K562 (cell line): ENCODE results near the gene DAGLA. TPM values are rescaled to one million over a fixed set of nuclear protein-coding genes. Genes with fewer than 3 reads are reported as not detected.

Source experiments
- ATAC-seq: fragments of 200-7000 bp; cut with Tn5 transposase; 3 replicates; pipeline ENCODE4 v1.9.1; 2020; ENCODE audit warnings: moderate library complexity
- BruUV-seq: library from RNA; stranded (reverse); fragments of 400-500 nt; replicated peaks from 2 replicates; lab custom pipeline; 2021; lab: Mats Ljungman, UMichigan
- CTCF ChIA-PET: fragments of 300-600 bp; formaldehyde crosslinking; extraction: SDS; loops from one replicate; lab custom pipeline; 2021; ENCODE audit warnings: low intra/inter-chr PET ratio; lab: Yijun Ruan, JAX
- POLR2A ChIA-PET: fragments of 300-600, 350-650 bp; sonication (Branson Sonifier 250); formaldehyde crosslinking; extraction: SDS; loops from one replicate; lab custom pipeline; 2021; ENCODE audit warnings: antibody characterized with exemption, inconsistent platforms; lab: Yijun Ruan, JAX
- DNase-seq, 4 experiments: peaks; one replicate each; pipeline versions ENCODE4 v3.0.0 to v3.0.0-alpha.2; 2011 to 2018; ENCODE audit warnings: low spot score in 3 of 4, mixed read lengths in 3 of 4; ENCODE audit errors: extremely low read depth in 1 of 4
- FAIRE-seq: peaks from 2 replicates; lab custom pipeline; 2011; peaks lifted over from hg19 to GRCh38; lab: Jason Lieb, UNC
- H2AFZ ChIP-seq: 2 replicates; pipeline ENCODE4 v1.6.0; 2011; ENCODE audit warnings: low read depth, low read length, control low read depth, inconsistent platforms
- H3K27ac ChIP-seq: fragments of 200-600 bp; 3 replicates; pipeline ENCODE4 v1.8.0; 2011; ENCODE audit warnings: low read depth, mild to moderate bottlenecking, control low read depth, inconsistent platforms, low read length, moderate library complexity, mixed read lengths; ENCODE audit errors: extremely low read depth
- H3K27me3 ChIP-seq, 2 experiments: fragments of 300-600 bp in 1 of 2; 2 replicates in 1 of 2; 3 replicates in 1 of 2; pipeline versions ENCODE4 v1.6.0 to v1.8.0; 2011; ENCODE audit warnings: inconsistent platforms in 2 of 2, low read length in 2 of 2, mild to moderate bottlenecking in 1 of 2, mixed read lengths in 1 of 2, moderate library complexity in 1 of 2; ENCODE audit not compliant: control insufficient read depth in 2 of 2, insufficient read depth in 2 of 2
- H3K36me3 ChIP-seq: fragments of 300-600 bp; 3 replicates; pipeline ENCODE4 v1.8.0; 2011; ENCODE audit warnings: mild to moderate bottlenecking, low read length, inconsistent platforms; ENCODE audit not compliant: control insufficient read depth, insufficient read depth
- H3K4me1 ChIP-seq, 2 experiments: fragments of 200-600 bp in 1 of 2; replicated peaks in 1 of 2; 2 replicates in 1 of 2; 3 replicates in 1 of 2; pipeline versions ENCODE4 v1.5.1 to v1.8.0; 2011; ENCODE audit warnings: inconsistent platforms in 2 of 2, low read length in 2 of 2, mild to moderate bottlenecking in 1 of 2, mixed read lengths in 1 of 2, moderate library complexity in 1 of 2; ENCODE audit not compliant: control insufficient read depth in 2 of 2, insufficient read depth in 2 of 2
- H3K4me2 ChIP-seq: 2 replicates; pipeline ENCODE4 v1.6.1; 2011; ENCODE audit warnings: low read length, control low read depth, inconsistent platforms, mixed read lengths; ENCODE audit not compliant: insufficient read depth
- H3K4me3 ChIP-seq: fragments of 200-600 bp; sonication (generic), shearing (Covaris generic); 2 replicates; pipeline ENCODE4 v1.5.1; 2016; ENCODE audit warnings: control low read depth, inconsistent platforms
- H3K79me2 ChIP-seq: fragments of 200-600 bp; 3 replicates; pipeline ENCODE4 v1.8.0; 2011; ENCODE audit warnings: low read length, inconsistent platforms; ENCODE audit not compliant: control insufficient read depth, insufficient read depth
- H3K9ac ChIP-seq, 2 experiments: 2 replicates each; pipeline versions ENCODE4 v1.6.0 to v1.6.1; 2011; ENCODE audit warnings: low read depth in 2 of 2, low read length in 2 of 2, control low read depth in 1 of 2, inconsistent platforms in 1 of 2, mild to moderate bottlenecking in 1 of 2, mixed read lengths in 1 of 2; ENCODE audit not compliant: insufficient read depth in 1 of 2
- H3K9me1 ChIP-seq: one replicate; pipeline ENCODE4 v1.6.0; 2011; ENCODE audit warnings: inconsistent platforms, mild to moderate bottlenecking, low read length, moderate library complexity; ENCODE audit not compliant: control insufficient read depth, insufficient read depth
- H3K9me3 ChIP-seq: replicated peaks from 2 replicates; pipeline ENCODE4 v1.5.1; 2011; ENCODE audit warnings: low read depth, low read length, inconsistent platforms; ENCODE audit not compliant: control insufficient read depth, insufficient read depth
- H4K20me1 ChIP-seq: replicated peaks from 2 replicates; pipeline ENCODE4 v1.6.1; 2011; ENCODE audit warnings: low read length, inconsistent platforms, mixed read lengths; ENCODE audit not compliant: control insufficient read depth, insufficient read depth
- CBFA2T3 ChIP-seq: fragments of 450-650 bp; IDR thresholded peaks from 2 replicates; pipeline ENCODE4 v1.6.1; 2017
- ELF1 ChIP-seq: fragments of 200-800 bp; sonication (Bioruptor generic); IDR thresholded peaks from 2 replicates; pipeline ENCODE4 v1.6.1; 2016; ENCODE audit warnings: missing genetic modification characterization, missing compliant biosample characterization
- KDM1A ChIP-seq, 2 experiments: fragments of 450-650 bp; IDR thresholded peaks; 2 replicates each; pipeline ENCODE4 v1.6.1; 2016; ENCODE audit warnings: mild to moderate bottlenecking in 2 of 2
- MEIS2 ChIP-seq: fragments of 450-650 bp; IDR thresholded peaks from 2 replicates; pipeline ENCODE4 v1.6.1; 2014; ENCODE audit warnings: mild to moderate bottlenecking; ENCODE audit not compliant: partially characterized antibody
- SIN3A ChIP-seq, 2 experiments: fragments of 150-350 bp in 1 of 2; IDR thresholded peaks; 2 replicates each; pipeline ENCODE4 v1.6.1; 2011 to 2016; ENCODE audit warnings: borderline replicate concordance in 2 of 2, low read depth in 2 of 2, low read length in 2 of 2, mild to moderate bottlenecking in 2 of 2, moderate library complexity in 2 of 2; ENCODE audit not compliant: control insufficient read depth in 1 of 2
- SMC3 ChIP-seq: conservative IDR thresholded peaks from 2 replicates; pipeline ENCODE4 v1.6.1; 2011; ENCODE audit warnings: low read depth, low read length, improper control_type of control experiment; ENCODE audit not compliant: insufficient read depth
- SRSF3 ChIP-seq: fragments of 200-400 bp; formaldehyde crosslinking; IDR thresholded peaks from 2 replicates; pipeline ENCODE4 v1.6.1; 2016; ENCODE audit warnings: mild to moderate bottlenecking, low read length, moderate library complexity; ENCODE audit not compliant: insufficient read depth
- XRCC3 ChIP-seq: fragments of 450-650 bp; IDR thresholded peaks from 2 replicates; pipeline ENCODE4 v1.6.1; 2017; ENCODE audit warnings: mild to moderate bottlenecking, moderate library complexity
- ZFPM2 ChIP-seq: fragments of 250-450 bp; sonication (Bioruptor Pico); IDR thresholded peaks from 2 replicates; pipeline ENCODE4 v1.5.1; 2022; ENCODE audit warnings: mild to moderate bottlenecking
- ZNF165 ChIP-seq: fragments of 250-450 bp; sonication (Bioruptor Pico); IDR thresholded peaks from 2 replicates; pipeline ENCODE4 v1.4.0; 2020; ENCODE audit warnings: borderline replicate concordance
- WGBS: fragments of 100-300 bp; shearing (Covaris generic); methylation state at CpG from one replicate; pipeline ENCODE4 v1.1.6; 2016; ENCODE audit warnings: low coverage, mixed read lengths; ENCODE audit not compliant: insufficient coverage; ENCODE audit errors: missing lambda C conversion rate; 5-methylcytosine and 5-hydroxymethylcytosine counted together
- in situ Hi-C: fragments of 300-500 bp; cut with MboI; formaldehyde crosslinking; loops from 4 replicates; pipeline ENCODE4 v1.15.0; 2018; ENCODE audit warnings: inconsistent platforms, mixed read lengths
- intact Hi-C: fragments of 100-400 bp; cut with micrococcal nuclease; formaldehyde crosslinking; loops from 2 replicates; pipeline ENCODE4 v1.14.2; 2022
- polyA plus RNA-seq, 8 experiments: library from polyadenylated mRNA; depleted of rRNA in 4 of 8; stranded (reverse) in 5 of 8; unstranded in 3 of 8; fragments of >200 nt; fragmentation: Nextera tagmentation in 2 of 8; fragmentation: Illumina TruSeq in 1 of 8; extraction: Ambion mirVana in 2 of 8; extraction: Trizol in 1 of 8; gene quantifications; 2 replicates each; pipeline versions ENCODE4 v1.2.1 to v1.2.3, GENCODE V29; 2011 to 2014; ENCODE audit warnings: inconsistent platforms in 1 of 8, missing spikeins in 1 of 8
- total RNA-seq, 7 experiments: library from RNA; depleted of rRNA in 6 of 7; stranded (reverse); fragments of >200 nt in 6 of 7; fragmentation: Illumina TruSeq in 2 of 7; extraction: Trizol in 2 of 7; gene quantifications; 2 replicates each; pipeline versions ENCODE4 v1.2.1 to v1.2.3, GENCODE V29; 2011 to 2021; ENCODE audit warnings: low replicate concordance in 1 of 7
- TF ChIP-seq, protein P1 (sequence below): fragments of 250-450 bp; sonication (Bioruptor Pico); IDR thresholded peaks from 2 replicates; pipeline ENCODE4 v1.5.0; 2021; ENCODE audit warnings: mild to moderate bottlenecking, borderline replicate concordance
- TF ChIP-seq, protein P2 (sequence below): fragments of 250-450 bp; sonication (Bioruptor Pico); IDR thresholded peaks from 2 replicates; pipeline ENCODE4 v1.4.0; 2020; ENCODE audit warnings: mild to moderate bottlenecking
- TF ChIP-seq, protein P3 (sequence below): fragments of 250-450 bp; sonication (Bioruptor Pico); IDR thresholded peaks from 2 replicates; pipeline ENCODE4 v1.5.0; 2021; ENCODE audit warnings: mild to moderate bottlenecking, moderate library complexity

DAGLA gene
- total and polyA plus RNA-seq, 9 of the 15 experiments (the other 6 are each of a cell fraction or from before 2014, with no cell fraction given), result 0.03 to 0.16 (median 0.04) TPM; not detected in 4

DNA sequence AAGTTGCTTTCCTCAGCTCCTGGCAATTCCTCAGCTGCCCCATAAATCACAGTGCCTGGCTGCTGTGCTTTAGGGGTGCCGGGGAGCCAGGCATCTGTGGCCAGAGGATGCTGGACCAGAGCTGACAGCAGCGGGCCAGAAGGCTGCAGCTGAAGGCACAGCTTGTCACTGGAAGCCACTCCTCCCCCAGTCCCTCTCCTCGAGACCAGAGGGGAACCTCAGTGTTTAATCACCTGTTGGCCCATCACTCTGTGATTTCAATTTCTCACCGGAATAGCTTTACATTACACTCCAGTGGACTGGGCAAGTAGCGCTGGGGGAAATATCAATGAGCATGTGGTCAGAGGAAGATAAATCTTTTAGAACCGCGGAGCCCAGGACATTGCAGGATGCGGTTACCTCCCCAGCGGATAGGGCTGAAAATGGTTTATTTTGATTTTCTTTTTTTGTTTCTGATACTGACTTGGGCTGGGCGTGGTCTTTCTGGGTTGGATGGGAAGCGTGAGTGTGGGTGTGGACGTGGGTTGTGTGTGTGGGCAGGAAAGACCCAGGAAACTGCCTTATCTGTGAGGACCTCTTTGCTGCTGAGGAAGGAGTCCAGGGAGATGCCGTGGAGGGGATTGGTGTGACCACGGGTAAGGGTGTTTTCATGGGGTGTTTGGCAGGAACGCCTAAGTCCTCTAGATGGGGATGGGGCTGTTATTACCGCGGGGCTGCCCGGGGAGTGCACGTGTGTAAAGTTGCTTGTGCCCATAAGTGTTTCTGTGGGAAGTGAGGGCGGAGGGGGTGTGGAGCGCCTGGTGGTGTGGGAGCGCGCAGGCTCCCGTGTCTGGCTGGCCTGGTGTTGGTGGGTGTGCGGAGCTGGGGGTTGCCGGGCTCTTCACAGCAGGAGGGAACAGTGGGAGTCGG lies 4.0 kb downstream of the DAGLA start:
- H3K79me2 ChIP-seq, result no peaks in the 10 kb centered on the region
- H3K9me3 ChIP-seq, result no peaks in the 10 kb centered on the region
- no peak for FAIRE-seq
- no peaks in the 10 kb centered on the region for H3K9me1 ChIP-seq
- H3K27me3 ChIP-seq, result peaks cover 44 to 95% of the 10 kb centered on the region in 2 experiments; a peak in 4 of 5 replicates
- no peak overlapping the region for H3K4me2 ChIP-seq
- in situ Hi-C loops, result loop anchor here (5.0 kb wide), 1 partner anchor 53 kb away; no protein-coding TSS in a partner anchor
- BruUV-seq, result no TSS peak
- POLR2A ChIA-PET, result interaction anchor here (0.6 to 0.7 kb wide), 3 partner anchors 16 to 515 kb away, joined by 3 read pairs; no protein-coding TSS in a partner anchor
- WGBS, result 2% methylated on average over 27 of the region's 27 CpGs
- H3K36me3 ChIP-seq, result no peaks in the 10 kb centered on the region
- intact Hi-C loops, result no loop called here
- H2AFZ ChIP-seq, result no peak overlapping the region
- H3K9ac ChIP-seq, result no peak overlapping the region
- CTCF ChIA-PET, result interaction anchor here (0.7 kb wide), 1 partner anchor 720 kb away, joined by 3 read pairs; no protein-coding TSS in a partner anchor
- peak in 1 of 4 experiments; percentile 27 for DNase-seq
- H3K4me1 ChIP-seq, result peaks cover 0 to 16% of the 10 kb centered on the region in 2 experiments; a peak in 3 of 5 replicates
- H4K20me1 ChIP-seq, result peaks cover 14% of the 10 kb centered on the region; the same call in 1 of the 2 replicates
- H3K4me3 ChIP-seq, result no peak overlapping the region
- ATAC-seq, result no peak
- no peak overlapping the region for H3K27ac ChIP-seq
- TF ChIP-seq, protein P1, sequence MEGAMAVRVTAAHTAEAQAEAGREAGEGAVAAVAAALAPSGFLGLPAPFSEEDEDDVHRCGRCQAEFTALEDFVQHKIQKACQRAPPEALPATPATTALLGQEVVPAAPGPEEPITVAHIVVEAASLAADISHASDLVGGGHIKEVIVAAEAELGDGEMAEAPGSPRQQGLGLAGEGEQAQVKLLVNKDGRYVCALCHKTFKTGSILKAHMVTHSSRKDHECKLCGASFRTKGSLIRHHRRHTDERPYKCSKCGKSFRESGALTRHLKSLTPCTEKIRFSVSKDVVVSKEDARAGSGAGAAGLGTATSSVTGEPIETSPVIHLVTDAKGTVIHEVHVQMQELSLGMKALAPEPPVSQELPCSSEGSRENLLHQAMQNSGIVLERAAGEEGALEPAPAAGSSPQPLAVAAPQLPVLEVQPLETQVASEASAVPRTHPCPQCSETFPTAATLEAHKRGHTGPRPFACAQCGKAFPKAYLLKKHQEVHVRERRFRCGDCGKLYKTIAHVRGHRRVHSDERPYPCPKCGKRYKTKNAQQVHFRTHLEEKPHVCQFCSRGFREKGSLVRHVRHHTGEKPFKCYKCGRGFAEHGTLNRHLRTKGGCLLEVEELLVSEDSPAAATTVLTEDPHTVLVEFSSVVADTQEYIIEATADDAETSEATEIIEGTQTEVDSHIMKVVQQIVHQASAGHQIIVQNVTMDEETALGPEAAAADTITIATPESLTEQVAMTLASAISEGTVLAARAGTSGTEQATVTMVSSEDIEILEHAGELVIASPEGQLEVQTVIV (CRISPR knock-in tag), result no peak
- TF ChIP-seq, protein P2, sequence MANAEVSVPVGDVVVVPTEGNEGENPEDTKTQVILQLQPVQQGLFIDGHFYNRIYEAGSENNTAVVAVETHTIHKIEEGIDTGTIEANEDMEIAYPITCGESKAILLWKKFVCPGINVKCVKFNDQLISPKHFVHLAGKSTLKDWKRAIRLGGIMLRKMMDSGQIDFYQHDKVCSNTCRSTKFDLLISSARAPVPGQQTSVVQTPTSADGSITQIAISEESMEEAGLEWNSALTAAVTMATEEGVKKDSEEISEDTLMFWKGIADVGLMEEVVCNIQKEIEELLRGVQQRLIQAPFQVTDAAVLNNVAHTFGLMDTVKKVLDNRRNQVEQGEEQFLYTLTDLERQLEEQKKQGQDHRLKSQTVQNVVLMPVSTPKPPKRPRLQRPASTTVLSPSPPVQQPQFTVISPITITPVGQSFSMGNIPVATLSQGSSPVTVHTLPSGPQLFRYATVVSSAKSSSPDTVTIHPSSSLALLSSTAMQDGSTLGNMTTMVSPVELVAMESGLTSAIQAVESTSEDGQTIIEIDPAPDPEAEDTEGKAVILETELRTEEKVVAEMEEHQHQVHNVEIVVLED (CRISPR knock-in tag), result no peak
- TF ChIP-seq KDM1A (IDR thresholded peaks at IDR 0.05) (peak; percentile 79 to 84), ZNF165 (CRISPR knock-in tag) (no peak), ELF1 (tag) (no peak), ZFPM2 (CRISPR knock-in tag) (no peak), CBFA2T3 (peak; percentile 46), SIN3A (IDR thresholded peaks at IDR 0.05; ENCODE audit: borderline replicate concordance in 2 of 2, control insufficient read depth in 1 of 2, low read depth in 2 of 2, low read length in 2 of 2) (no peak), XRCC3 (no peak), MEIS2 (peak; percentile 27), SRSF3 (no peak), SMC3 (no peak)
- TF ChIP-seq, protein P3, sequence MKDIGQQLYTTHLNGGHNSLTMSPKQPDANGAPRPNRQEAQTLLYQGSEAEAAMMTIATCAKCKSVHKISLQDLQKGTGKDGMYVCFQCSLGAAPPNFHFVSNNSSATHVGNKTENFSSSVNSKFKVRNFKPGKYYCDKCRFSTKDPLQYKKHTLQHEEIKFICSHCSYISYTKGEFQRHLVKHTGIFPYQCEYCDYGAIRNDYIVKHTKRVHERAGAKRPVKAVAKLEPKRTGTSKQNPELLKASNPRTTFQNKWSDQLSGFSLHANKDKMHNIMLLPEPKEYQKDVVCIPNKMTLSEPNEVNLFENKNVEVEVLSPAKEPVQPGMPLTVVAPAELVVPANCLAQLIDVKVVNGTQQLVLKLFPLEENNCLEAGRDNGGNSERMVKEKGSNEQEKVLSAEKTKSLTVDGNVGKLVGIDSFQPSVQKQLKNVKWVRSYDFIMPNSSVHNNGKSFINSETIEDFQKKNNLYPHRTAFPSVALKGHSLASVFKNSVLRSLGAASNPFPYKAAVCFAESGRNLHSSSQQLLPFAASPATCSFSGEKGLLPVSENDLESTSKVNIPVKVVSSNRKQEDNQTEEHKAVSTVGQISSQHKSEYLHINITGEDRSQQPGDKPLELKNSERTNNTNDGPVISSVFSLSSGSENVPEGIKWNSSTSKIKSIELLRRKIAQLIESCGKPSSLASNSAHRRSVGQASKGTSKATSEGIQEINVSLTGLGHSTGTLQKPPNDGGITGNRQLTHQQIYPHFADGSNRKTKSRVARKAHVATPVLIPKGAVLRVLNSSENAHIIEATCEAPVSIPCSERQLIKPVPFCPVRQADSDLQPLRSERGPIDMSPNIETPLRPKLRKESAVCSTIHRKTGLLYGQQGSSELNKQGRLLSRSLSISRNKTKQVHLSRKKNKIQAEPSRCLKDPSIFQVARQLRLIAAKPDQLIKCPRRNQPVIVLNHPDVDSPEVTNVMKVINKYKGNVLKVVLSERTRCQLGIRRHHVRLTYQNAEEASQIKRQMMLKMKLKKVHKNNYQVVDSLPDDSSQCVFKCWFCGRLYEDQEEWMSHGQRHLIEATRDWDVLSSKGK (CRISPR knock-in tag), result no peak
